Measurements from ENCODE around the gene SLC13A3.

SLC13A3 gene

GRCh38 chr20:46558511-46558959 lies 92.7 kb downstream of the SLC13A3 start:
- DNase-seq (ENCODE audit: low spot score): no peak

- DNase-seq (ENCODE audit: low spot score): no peak
Observed at GRCh38 chr20:46557231-46557956, 93.9 kb downstream of the SLC13A3 start.

- DNase-seq (ENCODE audit: low spot score): no peak
Observed at GRCh38 chr20:46555370-46555956, 95.8 kb downstream of the SLC13A3 start.

GRCh38 chr20:46554828-46555227 lies 96.4 kb downstream of the SLC13A3 start:
- DNase-seq (ENCODE audit: low spot score): no peak

GRCh38 chr20:46553926-46554325 lies 97.3 kb downstream of the SLC13A3 start:
- no peak for DNase-seq (ENCODE audit: low spot score)

GRCh38 chr20:46552460-46553420 lies 98.5 kb downstream of the SLC13A3 start:
- no peak for DNase-seq (ENCODE audit: low spot score)

GRCh38 chr20:46551522-46552381 lies 99.5 kb downstream of the SLC13A3 start:
- no peak for DNase-seq (ENCODE audit: low spot score)

- no peak for DNase-seq (ENCODE audit: low spot score)
Observed at GRCh38 chr20:46550461-46550860, 100.8 kb downstream of the SLC13A3 start, which contains the start of gene OCSTAMP. OCSTAMP (minus strand) TSS chr20:46550654; CDS start chr20:46550560, 94 bp downstream.

GRCh38 chr20:46549188-46549972 lies 101.9 kb downstream of the SLC13A3 start:
- DNase-seq (ENCODE audit: low spot score): no peak

- DNase-seq (ENCODE audit: low spot score): no peak
Observed at GRCh38 chr20:46548688-46549087, 102.6 kb downstream of the SLC13A3 start.

- DNase-seq (ENCODE audit: low spot score): no peak
Observed at GRCh38 chr20:46547995-46548394, 103.3 kb downstream of the SLC13A3 start.

GRCh38 chr20:46546936-46547335 lies 104.3 kb downstream of the SLC13A3 start:
- DNase-seq (ENCODE audit: low spot score): no peak

- no peak for DNase-seq (ENCODE audit: low spot score)
Observed at GRCh38 chr20:46546298-46546697, 105.0 kb downstream of the SLC13A3 start.

GRCh38 chr20:46545827-46546138 lies 105.5 kb downstream of the SLC13A3 start:
- no peak for DNase-seq (ENCODE audit: low spot score)

GRCh38 chr20:46545077-46545826 lies 106.0 kb downstream of the SLC13A3 start:
- DNase-seq (ENCODE audit: low spot score): no peak

- no peak for DNase-seq (ENCODE audit: low spot score)
Observed at GRCh38 chr20:46544576-46544975, 106.7 kb downstream of the SLC13A3 start.

GRCh38 chr20:46543959-46544358 lies 107.3 kb downstream of the SLC13A3 start:
- no peak for DNase-seq (ENCODE audit: low spot score)

- no peak for DNase-seq (ENCODE audit: low spot score)
Observed at GRCh38 chr20:46543033-46543432, 108.2 kb downstream of the SLC13A3 start.

- no peak for DNase-seq (ENCODE audit: low spot score)
Observed at GRCh38 chr20:46541229-46541935, 109.9 kb downstream of the SLC13A3 start.

Measured in globus pallidus (tissue), 1 donor.